Upper lobe of right lung (tissue), 1 donor: ENCODE results near the gene CST2. TPM values are rescaled to one million over a fixed set of nuclear protein-coding genes. Genes with fewer than 3 reads are reported as not detected.
A peak's percentile ranks its signal among the peaks of the same experiment; 100 is the strongest.
"Not testable (repeated sequence)": the region's sequence is repeated elsewhere in the genome, so short reads cannot be mapped to it uniquely, and the experiment has no call there.

Experiments
- ATAC-seq: fragments of 200-7000 bp; cut with Tn5 transposase; one replicate; pipeline ENCODE4 v1.9.1; 2020; ENCODE audit warnings: mild to moderate bottlenecking, moderate library complexity
- DNase-seq: peaks from one replicate; pipeline ENCODE4 v3.0.0-alpha.2; 2020
- H3K27ac ChIP-seq: fragments of 200-600 bp; one replicate; pipeline ENCODE4 v1.8.0; 2022
- H3K27me3 ChIP-seq: fragments of 200-600 bp; one replicate; pipeline ENCODE4 v1.8.0; 2022; ENCODE audit warnings: mild to moderate bottlenecking
- H3K36me3 ChIP-seq: fragments of 200-600 bp; one replicate; pipeline ENCODE4 v1.8.0; 2022
- H3K4me1 ChIP-seq: fragments of 200-600 bp; one replicate; pipeline ENCODE4 v1.8.0; 2022
- H3K4me3 ChIP-seq: fragments of 200-600 bp; one replicate; pipeline ENCODE4 v1.8.0; 2022; ENCODE audit warnings: mild to moderate bottlenecking
- H3K9me3 ChIP-seq: fragments of 200-600 bp; one replicate; pipeline ENCODE4 v1.8.0; 2022
- intact Hi-C: fragments of 100-400 bp; cut with DNase I; formaldehyde crosslinking; loops from one replicate; pipeline ENCODE4 v1.11.0; 2022
- total RNA-seq: library from RNA; stranded (reverse); fragmentation: NEBNext Ultra II Directional; extraction: Animal tissue kit (Norgen Biotek cat#: 25700); gene quantifications from one replicate; pipeline ENCODE4 v1.2.1, GENCODE V29; 2021
- TF ChIP-seq, protein P1 (sequence below): fragments of 200-600 bp; IDR thresholded peaks from one replicate; pipeline ENCODE4 v1.8.0; 2022; ENCODE audit warnings: antibody characterized with exemption
- donor health status: DM: no; HTN: yes; CAD: no; lungs with severe emphysema.

CST2 gene
- total RNA-seq, 1 donor from 2014 or later = not detected

DNA sequence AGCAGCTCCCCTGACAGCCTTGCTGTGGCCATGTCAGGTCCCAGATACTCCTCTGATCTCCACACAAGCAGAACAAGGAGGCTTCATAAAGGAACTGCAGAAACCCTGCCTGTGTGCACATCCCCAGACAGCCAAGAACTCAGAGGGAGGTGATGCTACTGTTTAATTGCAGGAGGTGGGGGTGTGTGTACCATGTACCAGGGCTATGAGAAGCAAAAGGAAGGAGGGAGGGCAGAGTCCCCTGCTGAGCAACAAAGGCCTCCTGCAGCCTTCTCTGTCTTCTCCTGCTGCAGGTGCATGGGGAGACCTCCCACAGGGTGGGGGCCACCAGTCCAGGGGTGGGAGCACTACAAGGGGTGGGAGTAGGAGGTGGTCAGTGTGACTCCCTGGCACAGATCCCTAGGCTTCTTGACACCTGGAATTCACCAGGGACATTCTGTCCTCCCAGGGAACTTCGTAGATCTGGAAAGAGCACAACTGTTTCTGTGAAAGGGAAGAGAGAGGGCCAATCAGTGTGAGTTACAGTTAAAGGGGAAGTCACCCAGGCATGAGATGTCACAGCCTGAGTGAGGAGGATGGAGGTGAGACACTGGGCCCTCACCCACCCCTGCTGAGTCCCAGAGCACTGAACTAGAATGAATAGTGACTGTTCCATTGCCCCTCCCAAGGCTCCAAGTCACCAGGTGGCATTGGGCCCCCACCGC lies 2.8 kb downstream of the CST2 start:
- Histone ChIP-seq H3K9me3 (no peaks in the 10 kb centered on the region), H3K27me3 (no peaks in the 10 kb centered on the region), H3K36me3 (no peaks in the 10 kb centered on the region), H3K27ac (no peak overlapping the region), H3K4me1 (no peaks in the 10 kb centered on the region), H3K4me3 (no peak overlapping the region)
- TF ChIP-seq, protein P1, sequence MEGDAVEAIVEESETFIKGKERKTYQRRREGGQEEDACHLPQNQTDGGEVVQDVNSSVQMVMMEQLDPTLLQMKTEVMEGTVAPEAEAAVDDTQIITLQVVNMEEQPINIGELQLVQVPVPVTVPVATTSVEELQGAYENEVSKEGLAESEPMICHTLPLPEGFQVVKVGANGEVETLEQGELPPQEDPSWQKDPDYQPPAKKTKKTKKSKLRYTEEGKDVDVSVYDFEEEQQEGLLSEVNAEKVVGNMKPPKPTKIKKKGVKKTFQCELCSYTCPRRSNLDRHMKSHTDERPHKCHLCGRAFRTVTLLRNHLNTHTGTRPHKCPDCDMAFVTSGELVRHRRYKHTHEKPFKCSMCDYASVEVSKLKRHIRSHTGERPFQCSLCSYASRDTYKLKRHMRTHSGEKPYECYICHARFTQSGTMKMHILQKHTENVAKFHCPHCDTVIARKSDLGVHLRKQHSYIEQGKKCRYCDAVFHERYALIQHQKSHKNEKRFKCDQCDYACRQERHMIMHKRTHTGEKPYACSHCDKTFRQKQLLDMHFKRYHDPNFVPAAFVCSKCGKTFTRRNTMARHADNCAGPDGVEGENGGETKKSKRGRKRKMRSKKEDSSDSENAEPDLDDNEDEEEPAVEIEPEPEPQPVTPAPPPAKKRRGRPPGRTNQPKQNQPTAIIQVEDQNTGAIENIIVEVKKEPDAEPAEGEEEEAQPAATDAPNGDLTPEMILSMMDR = no peak
- ATAC-seq = peak; percentile 7
- no peak for DNase-seq
- intact Hi-C loops = no loop called here

DNA sequence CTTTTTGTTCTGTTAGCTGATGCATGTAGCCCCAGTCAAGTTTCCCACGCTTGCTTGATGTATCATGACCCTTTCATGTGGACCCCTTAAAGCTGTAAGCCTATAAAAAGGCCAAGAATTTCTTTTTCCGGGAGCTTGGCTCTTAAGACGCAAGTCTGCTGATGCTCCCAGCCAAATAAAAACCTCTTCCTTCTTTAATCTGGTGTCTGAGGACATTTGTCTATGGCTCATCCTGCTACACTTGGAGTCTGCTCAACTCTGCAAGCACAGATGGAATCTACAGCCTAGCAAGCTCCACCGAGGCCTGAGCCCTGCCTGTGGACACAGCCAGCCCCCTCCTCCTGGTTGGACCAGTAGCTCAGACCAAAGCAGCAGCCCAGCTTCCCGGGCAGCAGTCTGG lies 3.4 kb downstream of the CST2 start:
- TF ChIP-seq, protein P1 = no peak
- DNase-seq = no peak
- no peaks in the 10 kb centered on the region for H3K27me3 ChIP-seq
- no peaks in the 10 kb centered on the region for H3K9me3 ChIP-seq
- no peak overlapping the region for H3K4me3 ChIP-seq
- no peaks in the 10 kb centered on the region for H3K4me1 ChIP-seq
- H3K27ac ChIP-seq = no peak overlapping the region
- no peak for ATAC-seq
- H3K36me3 ChIP-seq = no peaks in the 10 kb centered on the region
- intact Hi-C loops = no loop called here

DNA sequence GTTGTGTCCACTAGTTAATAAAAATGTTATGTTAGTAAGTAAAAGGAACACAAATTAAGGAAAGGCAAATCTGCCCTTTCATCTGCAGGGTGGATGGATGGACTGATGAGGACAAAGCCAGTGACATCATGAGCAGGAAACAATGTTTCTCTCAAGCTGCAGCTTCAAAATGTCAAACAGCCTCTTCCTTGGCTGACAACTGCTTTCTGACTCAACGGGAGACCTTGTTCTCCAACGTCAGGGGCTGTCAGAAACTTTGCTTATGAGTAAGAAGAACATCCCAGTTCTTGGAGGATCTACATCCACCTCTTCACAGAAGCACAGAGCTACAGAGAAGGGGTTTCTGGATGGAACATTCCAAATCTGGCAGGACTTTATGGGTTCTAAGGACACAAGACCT lies 6.0 kb downstream of the CST2 start:
- H3K4me1 ChIP-seq = no peaks in the 10 kb centered on the region
- no peak overlapping the region for H3K27ac ChIP-seq
- intact Hi-C loops = no loop called here
- ATAC-seq (no peak), DNase-seq (no peak)
- H3K9me3 ChIP-seq = no peaks in the 10 kb centered on the region
- H3K4me3 ChIP-seq = no peak overlapping the region
- no peaks in the 10 kb centered on the region for H3K27me3 ChIP-seq
- no peaks in the 10 kb centered on the region for H3K36me3 ChIP-seq
- TF ChIP-seq, protein P1 = no peak

DNA sequence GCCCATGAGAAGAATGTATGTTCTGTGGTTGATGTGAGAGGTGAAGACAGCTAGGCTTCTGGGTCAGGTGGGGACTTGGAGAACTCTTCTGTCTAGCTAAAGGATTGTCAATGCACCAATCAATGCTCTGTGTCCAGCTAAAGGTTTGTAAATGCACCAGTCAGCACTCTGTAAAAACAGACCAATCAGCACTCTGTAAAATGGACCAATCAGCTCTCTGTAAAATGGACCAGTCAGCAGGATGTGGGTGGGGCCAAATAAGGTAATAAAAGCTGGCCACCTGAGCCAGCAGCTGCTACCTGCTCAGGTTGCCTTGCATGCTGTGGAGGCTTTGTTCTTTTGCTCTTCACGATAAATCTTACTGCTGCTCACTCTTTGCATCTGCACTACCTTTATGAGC lies 15.0 kb downstream of the CST2 start:
- DNase-seq, ATAC-seq, intact Hi-C loops: not testable (repeated sequence)

DNA sequence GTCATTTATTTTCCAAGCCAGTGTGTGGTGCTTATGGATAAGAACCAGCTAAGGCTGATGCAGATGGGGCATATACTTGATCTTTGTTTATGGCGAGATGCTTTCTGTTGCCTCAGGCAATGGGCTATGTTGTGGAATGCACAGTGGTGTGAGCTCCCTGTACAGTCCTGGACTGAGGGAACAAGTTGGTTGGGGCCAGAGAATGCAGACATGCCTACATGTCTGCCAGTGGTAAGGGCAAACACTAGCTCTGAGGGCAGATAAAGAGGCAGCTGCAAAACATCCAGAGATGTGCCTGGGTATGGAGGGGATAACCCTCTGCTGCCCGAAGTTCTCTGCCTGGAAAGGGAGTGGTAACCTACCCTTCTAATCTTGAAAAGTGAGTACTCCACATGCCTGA lies 16.2 kb downstream of the CST2 start:
- H3K4me1 ChIP-seq, H3K9me3 ChIP-seq, H3K4me3 ChIP-seq, H3K27ac ChIP-seq, H3K27me3 ChIP-seq, DNase-seq, intact Hi-C loops, H3K36me3 ChIP-seq: not testable (repeated sequence)
- ATAC-seq = peak; percentile 41

More for the DNA sequence above, 15.0 kb downstream of the CST2 start:
- H3K36me3 ChIP-seq, H3K4me1 ChIP-seq, H3K4me3 ChIP-seq, H3K27ac ChIP-seq, H3K27me3 ChIP-seq, H3K9me3 ChIP-seq: not testable (repeated sequence)

DNA sequence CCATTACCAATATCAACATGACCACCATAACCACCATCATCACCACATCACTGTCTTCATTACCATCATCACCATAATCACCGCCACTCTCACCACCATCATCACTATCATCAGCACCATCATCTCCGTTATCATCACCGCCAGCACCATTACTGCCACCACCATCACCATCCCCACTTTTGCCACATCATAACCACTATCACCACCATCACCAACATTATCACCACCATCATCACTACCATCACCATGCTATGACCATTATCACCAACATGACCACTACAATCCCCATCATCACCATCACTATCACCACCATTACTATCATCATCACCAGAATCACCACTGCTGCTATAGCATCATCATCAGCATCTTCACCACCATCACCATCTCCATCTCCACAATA lies 25.7 kb downstream of the CST2 start:
- Histone ChIP-seq H3K4me3 (no peak overlapping the region), H3K36me3 (no peaks in the 10 kb centered on the region), H3K4me1 (no peaks in the 10 kb centered on the region), H3K27me3 (no peaks in the 10 kb centered on the region), H3K9me3 (no peaks in the 10 kb centered on the region), H3K27ac (no peak overlapping the region)
- intact Hi-C loops = no loop called here
- DNase-seq = no peak
- TF ChIP-seq, protein P1 = no peak
- ATAC-seq = no peak
